AG09319 (cell line): Measurements from ENCODE around the gene CLDN5.

Experiments used
- DNase-seq: peaks from one replicate; pipeline ENCODE4 v3.0.0-alpha.2; 2010; ENCODE audit warnings: low read depth; ENCODE audit errors: extremely low read depth
- TF ChIP-seq, protein P1 (sequence below): IDR thresholded peaks from 2 replicates; pipeline ENCODE4 v1.5.1; 2011; ENCODE audit warnings: low read depth, mild to moderate bottlenecking, inconsistent platforms, low read length, moderate library complexity

The CLDN5 gene, protein sequence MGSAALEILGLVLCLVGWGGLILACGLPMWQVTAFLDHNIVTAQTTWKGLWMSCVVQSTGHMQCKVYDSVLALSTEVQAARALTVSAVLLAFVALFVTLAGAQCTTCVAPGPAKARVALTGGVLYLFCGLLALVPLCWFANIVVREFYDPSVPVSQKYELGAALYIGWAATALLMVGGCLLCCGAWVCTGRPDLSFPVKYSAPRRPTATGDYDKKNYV

DNA sequence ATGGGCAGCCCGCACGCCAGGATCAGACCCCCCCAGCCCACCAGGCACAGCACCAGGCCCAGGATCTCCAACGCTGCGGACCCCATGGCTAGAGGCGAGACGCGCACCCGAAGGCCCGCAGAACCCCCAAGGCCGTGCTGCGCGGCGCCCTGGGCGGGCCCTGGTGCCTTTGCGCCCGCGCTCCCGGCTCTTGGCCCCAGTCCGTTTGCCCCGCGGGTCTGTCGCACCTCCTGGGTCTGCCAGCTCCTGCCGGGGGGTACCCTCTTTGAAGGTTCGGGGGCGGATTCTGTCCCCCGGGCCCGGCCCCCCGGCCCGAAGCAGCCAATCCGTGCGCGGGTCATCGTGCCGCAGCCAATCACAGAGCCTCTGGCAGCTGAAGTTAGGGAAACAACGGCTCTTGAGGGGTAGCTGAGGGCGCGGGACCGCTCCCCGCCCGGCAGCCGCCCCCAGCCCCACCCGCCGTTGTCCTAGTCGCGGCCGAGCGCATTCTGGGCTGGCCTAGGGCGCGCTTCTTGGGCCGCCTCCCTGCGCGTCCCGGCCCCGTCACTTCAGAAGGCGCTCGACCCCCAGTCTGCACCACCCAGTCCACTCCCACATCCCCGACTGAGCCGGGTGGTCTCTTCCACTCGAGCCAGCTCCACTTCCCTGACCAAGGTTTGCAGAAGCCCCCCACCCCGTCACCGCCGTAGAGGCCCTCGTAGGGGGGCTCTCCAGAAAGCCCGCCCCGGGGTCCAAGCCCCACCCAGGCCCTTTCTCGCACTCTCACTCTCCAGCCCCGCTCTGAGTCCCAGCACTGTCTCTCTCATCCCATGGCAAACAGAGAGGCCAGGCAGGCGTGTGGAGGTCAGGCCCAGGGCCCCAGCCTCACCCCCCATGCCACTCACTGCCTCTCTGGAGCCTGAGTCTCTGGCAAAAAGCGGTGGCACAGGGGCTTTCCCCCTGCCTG lies at the start of gene CLDN5:
Gene CLDN5 (minus strand): TSS at position 241 of the 946 bp plus-strand sequence. CDS start 155 bp downstream, at position 86.
- TF ChIP-seq, protein P1, sequence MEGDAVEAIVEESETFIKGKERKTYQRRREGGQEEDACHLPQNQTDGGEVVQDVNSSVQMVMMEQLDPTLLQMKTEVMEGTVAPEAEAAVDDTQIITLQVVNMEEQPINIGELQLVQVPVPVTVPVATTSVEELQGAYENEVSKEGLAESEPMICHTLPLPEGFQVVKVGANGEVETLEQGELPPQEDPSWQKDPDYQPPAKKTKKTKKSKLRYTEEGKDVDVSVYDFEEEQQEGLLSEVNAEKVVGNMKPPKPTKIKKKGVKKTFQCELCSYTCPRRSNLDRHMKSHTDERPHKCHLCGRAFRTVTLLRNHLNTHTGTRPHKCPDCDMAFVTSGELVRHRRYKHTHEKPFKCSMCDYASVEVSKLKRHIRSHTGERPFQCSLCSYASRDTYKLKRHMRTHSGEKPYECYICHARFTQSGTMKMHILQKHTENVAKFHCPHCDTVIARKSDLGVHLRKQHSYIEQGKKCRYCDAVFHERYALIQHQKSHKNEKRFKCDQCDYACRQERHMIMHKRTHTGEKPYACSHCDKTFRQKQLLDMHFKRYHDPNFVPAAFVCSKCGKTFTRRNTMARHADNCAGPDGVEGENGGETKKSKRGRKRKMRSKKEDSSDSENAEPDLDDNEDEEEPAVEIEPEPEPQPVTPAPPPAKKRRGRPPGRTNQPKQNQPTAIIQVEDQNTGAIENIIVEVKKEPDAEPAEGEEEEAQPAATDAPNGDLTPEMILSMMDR: no peak
- DNase-seq: no peak

DNA sequence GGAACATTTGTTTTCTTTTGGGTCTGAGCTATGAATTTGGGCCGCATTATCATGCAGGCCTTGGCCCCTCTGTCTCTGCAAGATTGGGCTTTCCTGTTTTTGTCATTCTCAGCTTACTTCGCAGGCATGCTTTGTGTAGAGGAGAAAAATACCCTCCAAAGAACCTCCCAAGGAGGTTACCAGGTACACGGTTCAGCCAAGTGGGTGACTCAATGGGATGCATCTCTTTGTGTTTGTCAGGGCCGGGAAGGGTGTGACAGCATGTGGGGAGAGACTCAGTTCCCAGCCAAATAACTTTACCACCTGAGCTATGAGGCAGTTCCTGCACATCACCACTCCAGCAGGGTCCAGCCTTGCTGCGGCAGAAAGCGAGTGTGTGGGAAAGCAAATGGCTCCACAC lies 47.8 kb upstream of the CLDN5 start:
- DNase-seq: no peak
- TF ChIP-seq, protein P1: no peak

DNA sequence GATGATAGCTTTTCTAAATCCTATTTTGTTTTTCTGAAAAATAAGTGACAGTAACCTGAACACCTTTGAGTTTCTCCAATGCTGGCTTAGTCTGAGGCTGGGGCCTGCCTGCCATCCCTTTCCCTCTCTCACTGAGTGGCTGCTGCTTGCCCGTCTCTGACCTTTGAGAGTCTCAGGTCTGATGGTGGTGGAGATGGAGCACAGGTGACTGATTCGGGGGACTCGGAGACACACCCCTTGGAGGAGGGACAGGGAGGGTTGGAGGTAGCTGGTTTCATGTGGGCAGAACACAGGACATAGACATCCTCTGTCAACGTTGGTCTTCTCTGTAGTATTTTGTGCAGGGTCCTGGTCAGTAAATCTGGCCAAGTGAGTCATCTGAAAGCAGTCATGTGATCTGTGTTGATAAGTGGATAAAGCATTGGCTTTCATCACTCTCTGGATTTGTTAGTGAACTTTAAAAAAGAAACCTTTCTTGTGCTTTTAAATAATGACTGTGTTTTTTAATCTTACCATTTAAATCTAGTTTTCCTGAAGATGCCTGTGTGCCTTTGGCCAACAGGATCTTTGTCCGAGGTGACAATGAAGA lies 47.1 kb upstream of the CLDN5 start:
- TF ChIP-seq, protein P1: no peak
- DNase-seq: no peak

DNA sequence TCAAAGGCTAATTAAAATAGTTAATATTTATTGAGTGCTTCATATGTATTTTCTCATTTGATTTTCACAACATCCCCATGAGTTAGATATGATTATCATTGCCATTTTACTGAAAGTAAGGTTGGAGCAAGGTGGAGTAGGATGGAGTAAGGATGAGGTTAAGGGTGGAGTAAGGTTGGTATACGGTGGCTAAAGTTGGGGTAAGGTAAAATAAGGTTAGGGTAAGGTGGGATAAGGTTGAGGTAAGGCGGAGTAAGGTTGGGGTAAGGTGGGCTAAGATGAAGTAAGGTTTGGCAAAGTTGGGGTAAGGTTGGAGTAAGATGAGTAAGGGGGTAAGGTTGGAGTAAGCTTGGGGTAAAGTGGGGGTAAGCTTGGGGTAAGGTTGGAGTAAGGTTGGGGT lies 45.8 kb upstream of the CLDN5 start:
- DNase-seq: no peak
- TF ChIP-seq, protein P1: no peak

DNA sequence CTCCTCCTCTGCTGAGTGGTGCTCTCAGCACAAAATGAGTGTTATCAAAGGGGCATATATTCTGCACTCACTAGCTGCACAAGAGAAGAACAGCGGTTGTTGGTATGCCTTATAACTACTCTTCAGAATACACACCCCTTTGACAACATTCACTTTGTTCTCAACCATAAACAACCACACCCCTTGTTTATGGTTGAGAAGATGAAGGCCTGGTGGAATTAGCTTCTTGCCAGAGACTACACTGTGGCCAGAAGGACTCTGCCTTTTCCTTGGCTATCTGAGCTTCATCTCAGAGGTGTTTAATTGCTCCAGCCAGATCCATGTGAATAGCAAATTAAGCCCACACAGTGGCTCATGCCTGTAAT lies 45.0 kb upstream of the CLDN5 start:
- no peak for DNase-seq
- TF ChIP-seq, protein P1: no peak

DNA sequence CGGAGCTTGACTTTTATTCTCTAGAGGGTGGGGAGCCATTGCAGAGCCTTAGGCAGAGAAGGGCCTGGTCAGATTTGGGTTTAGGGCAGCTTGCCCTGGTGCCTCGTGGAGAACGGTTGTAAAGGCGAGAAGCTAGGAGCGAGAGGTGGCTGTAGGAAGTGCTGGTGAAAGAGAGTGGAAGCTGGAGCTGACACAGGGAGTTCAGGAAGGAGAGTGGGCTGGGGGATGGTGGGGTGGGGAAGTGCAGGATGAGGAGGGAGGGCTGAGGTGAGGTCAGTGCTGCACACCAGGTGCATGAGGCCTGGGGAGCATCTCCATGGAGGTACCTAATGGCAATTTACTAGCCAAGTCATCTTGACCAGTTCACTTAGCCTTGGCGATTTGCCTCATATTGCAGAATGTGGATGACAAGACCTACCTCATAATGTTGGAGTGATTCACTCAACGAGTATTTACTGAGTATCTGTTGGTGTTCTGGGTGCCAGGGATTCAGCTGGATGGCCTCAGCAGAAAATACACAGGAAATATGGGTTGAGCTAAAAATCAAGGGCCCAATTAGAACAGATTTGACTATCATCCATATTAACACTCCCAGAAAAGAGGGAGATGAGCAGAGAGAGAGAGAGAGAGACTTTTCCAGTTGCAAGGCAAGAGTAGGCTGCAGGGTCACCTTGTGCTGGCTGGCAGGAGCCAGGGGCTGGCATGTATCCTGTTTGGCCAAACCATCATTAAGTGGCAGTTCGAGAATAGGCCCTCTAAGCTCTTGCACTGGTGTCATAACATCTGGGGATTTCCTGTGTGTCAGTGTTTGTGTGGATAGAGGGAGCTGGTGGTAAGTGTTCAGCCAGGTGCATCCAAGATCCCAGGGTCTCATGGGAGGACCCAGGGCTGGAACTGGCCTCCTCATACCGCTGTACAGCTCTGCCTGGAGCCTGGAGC lies 44.4 kb upstream of the CLDN5 start:
- DNase-seq: peak; percentile 49
- TF ChIP-seq, protein P1: no peak
